T-helper 2 cell treated with Interferon-gamma antibody and Interleukin-4, amounts not matched to agents 100 ng/mL and 5 ng/mL, for 36 hours (primary cell): ENCODE results near the gene PRDM11. TPM values are rescaled to one million over a fixed set of nuclear protein-coding genes. Genes with fewer than 3 reads are reported as not detected.
"Not testable (repeated sequence)": the region's sequence is repeated elsewhere in the genome, so short reads cannot be mapped to it uniquely, and the experiment has no call there.

Experiments
- intact Hi-C: fragments of 100-400 bp; cut with micrococcal nuclease; formaldehyde crosslinking; loops from one replicate; pipeline ENCODE4 v1.15.1; 2023
- total RNA-seq: library from RNA; stranded (reverse); gene quantifications from 2 replicates; pipeline ENCODE4 v1.2.3, GENCODE V29; 2022

The PRDM11 gene
- total RNA-seq: 2.8 and 3.0 TPM in 2 replicates

DNA sequence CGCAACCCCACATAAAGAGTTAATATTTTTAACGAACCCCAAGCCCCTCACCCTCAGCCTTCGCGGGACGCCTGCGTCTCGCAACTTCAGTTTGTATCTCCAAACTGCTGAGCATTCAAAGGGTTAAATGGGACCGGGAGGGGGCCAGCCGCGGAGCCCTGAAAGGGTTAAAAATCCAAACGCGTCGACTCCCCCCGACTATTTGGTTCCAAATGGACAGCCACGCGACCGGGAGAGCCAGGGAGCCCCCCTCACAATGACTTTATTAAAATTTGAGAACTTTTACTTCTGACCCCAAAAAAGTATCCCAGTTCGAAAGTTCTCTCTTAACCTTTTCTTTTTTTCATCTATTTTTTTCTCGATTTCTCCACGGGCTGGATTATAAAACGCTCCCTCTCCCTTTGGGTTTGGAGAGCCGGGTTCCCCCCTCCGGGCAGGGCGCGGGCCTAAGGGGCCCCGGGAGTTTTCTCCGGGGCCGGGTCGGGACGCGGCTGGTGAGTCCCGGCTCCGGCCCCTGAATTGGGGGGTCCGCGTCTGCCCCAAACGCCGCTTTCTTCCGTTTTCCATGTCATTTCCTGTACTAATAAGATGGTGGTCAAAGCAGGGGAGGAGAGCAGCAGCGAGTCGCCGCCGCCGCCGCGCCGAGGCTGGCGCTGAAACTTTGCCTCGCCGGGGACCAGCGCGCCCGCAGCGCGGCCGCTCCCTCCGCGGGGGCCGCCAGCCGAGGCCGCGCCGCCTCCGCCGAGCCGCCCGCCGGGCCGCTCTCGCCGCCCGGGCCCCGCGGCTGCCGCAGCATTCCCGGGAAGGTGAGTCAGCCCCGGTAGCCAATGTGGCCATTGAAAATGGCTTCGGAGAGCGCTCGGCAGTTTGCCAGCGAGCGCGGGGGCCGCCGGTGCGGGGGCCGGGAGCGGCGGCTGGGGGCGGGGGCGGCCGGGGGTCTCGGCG lies at the start of gene PRDM11:
Gene PRDM11 (plus strand): TSS at position 568 of the 945 bp plus-strand sequence. CDS start 35,128 bp downstream, outside the sequence.
- intact Hi-C loops: loop anchor here (2.0 kb wide), 1 partner anchor 582 kb away; the partner anchor contains the start of gene CD82

GRCh38 chr11:45097721-45098493 lies 48.5 kb upstream of the PRDM11 start:
- intact Hi-C loops: no loop called here

DNA sequence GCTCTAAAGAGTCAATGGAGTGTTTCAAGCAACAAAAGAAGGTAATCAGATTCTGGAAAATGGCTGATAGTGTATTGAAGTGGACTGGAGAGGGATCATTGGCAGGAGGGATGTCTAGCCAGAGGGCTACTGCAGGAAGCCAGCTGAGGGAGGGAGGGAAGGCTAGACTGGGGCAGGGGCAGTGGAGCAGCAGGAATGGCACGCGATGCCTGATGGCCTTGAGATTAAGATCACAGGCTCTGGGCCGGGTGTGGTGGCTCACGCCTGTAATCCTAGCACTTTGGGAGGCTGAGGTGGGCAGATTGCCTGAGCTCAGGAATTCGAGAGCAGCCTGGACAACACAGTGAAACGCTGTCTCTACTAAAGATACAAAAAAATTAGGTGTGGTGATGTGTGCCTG lies 47.5 kb upstream of the PRDM11 start:
- intact Hi-C loops: no loop called here

- intact Hi-C loops: no loop called here
Observed at GRCh38 chr11:45100339-45100738, 46.1 kb upstream of the PRDM11 start.

DNA sequence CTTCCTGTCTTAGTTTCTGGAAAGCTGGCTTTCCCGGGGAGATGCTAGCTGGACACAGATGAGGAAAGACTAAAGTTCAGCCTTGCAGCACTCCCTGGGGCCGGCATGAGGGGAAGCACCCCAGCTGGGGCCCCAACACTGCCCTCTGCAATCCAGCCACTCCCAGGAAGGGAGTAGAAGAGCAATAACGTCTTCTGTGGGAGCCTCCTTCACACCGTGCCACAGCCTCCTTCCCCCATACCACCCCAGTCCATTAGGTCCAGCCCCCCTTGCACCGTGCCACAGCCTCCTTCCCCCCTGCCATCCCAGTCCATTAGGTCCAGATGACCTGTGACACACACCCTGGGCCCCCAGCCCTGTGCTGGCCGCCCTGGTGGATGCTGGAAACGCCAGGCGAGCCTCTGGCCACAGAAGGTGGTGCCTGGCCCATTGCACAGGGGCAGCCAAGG lies 44.1 kb upstream of the PRDM11 start:
- intact Hi-C loops: no loop called here

DNA sequence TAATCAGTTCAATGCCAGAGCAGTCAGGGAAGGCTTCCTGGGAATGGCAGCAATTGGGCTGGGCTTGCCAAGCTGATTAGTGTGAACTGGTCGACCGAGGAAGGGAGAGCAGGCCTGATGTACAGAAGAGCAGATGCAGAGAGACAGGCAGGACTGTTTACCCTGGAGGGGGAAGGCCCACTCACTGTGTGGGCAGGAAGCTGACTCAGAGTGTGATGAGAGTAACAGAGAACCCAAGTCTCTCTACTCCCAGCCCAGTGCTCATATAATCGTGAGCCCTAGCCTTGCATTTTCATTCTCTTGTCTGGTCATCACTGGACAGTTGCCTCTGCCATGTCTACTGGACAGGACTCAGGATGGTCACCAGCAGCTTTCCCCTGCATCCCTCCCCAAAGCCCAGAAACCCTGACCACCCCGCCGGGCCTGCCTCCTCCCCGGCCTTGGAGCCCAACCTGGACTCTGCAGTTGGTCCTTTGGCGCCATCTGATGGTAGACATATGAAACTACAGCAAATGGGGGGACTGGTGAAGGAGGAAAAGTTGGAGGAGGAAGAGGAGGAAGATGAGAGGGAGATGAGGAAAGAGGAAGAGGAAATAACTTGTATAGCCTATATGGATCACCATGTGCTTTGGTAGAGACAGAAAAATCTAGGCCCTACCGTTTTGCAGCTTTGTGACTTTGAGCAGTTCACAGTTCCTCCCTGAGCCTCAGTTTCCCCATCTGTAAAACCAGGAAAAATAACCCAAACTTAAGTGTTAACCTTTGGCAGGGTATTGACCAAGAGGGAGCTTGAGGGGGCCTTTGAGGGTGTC lies 43.4 kb upstream of the PRDM11 start:
- intact Hi-C loops: loop anchor here (1.0 kb wide), 1 partner anchor 167 kb away; no protein-coding TSS in a partner anchor

DNA sequence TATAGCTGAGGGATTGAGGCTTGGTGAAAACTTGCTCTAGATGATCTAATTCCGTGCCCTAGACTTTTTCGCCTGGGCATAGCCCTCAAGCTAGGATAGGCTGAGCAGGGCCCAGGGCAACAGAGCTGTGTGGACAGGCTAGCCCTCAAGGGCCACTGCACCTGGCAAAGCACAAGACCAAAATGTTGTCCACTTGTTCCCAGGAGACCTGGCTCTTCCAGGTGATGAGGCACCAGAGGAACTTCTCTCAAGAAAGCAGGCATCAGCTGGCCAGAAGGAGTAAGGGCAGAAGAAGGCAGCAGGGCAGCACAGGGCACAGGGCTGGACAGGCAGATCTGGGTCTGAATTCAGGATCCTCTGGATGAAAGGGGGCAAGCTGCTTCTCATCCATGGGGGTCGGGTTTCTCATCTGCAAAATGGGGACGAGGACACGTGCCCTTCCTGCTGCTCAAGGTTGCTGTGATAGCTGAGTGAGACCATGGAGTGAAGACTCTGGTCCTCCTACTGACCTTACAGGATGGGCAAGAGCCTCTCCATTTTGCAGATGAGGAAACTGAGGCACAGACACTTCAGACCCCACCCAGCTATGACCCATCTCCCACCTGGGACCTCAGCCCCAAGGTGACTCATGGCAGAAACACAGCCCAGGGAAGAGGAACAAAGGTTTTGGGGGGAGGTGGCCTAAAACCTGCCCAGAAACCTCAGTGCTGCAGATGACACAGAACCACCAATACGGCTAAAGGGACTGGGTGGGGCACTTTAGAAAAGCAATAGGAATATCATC lies 42.2 kb upstream of the PRDM11 start:
- intact Hi-C loops: loop anchor here (2.0 kb wide), 1 partner anchor 177 kb away; no protein-coding TSS in a partner anchor

- intact Hi-C loops: loop anchor here (2.0 kb wide), 1 partner anchor 178 kb away; no protein-coding TSS in a partner anchor
Observed at GRCh38 chr11:45104790-45105084, 41.7 kb upstream of the PRDM11 start.

GRCh38 chr11:45105233-45105983 lies 41.0 kb upstream of the PRDM11 start:
- intact Hi-C loops: loop anchor here (2.0 kb wide), 1 partner anchor 179 kb away; no protein-coding TSS in a partner anchor

DNA sequence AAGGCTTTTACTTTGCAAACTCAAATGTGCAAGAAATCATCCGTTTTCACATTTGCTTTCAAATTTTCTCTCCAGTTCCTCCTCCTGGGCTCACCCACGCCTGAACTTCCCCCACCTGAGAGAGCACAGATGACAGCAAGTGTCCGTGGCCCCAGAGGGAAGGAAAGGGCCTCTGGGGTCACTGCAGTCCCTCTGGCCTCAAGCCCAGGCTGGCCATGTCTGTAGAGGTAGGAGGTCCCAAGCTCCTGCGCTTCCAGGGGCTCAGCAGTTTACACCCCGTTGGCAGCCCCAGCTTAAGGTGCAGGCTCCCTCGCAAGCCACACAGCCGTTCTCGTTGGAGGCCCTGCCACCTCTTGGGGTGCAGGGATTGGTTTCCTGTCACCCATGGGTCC lies 40.5 kb upstream of the PRDM11 start:
- intact Hi-C loops: loop anchor here (2.0 kb wide), 1 partner anchor 179 kb away; no protein-coding TSS in a partner anchor

DNA sequence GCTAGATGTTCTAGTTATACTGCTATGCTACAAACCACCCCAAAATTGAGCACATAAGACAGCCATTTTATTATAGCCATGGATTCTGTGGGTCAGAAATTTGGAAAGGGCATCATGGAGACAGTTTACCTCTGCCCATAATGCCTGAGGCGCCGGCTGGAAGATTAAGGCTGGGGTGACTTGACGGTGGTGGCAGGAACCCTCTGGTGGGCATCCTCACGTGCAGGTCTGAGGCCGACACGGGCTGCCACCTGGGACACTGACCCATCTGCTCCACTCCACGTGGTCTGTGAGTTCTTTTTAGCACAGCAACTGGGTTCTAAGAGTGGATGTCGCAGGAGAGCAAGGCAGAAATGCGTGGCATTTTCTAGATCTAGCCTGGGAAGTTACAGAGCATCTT lies 40.0 kb upstream of the PRDM11 start:
- intact Hi-C loops: no loop called here

DNA sequence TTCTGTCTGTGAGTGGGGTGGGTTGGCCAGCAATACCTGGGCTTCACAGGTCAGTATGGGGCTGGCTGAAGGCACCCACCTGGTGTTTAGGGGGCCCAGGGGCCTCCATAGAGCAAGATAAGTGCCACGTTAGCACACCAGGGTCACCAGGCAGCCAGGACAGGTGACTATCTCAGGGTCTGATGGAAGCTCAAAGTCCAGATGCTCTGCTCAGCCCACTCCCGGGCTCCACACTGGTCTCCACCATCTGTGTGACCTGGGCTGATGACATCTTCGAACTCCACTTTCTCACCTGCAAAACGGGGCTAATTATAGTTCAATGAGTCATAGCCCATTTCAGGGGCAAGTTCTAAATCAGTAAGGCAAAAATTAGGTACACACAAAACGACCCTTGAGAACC lies 39.4 kb upstream of the PRDM11 start:
- intact Hi-C loops: no loop called here

DNA sequence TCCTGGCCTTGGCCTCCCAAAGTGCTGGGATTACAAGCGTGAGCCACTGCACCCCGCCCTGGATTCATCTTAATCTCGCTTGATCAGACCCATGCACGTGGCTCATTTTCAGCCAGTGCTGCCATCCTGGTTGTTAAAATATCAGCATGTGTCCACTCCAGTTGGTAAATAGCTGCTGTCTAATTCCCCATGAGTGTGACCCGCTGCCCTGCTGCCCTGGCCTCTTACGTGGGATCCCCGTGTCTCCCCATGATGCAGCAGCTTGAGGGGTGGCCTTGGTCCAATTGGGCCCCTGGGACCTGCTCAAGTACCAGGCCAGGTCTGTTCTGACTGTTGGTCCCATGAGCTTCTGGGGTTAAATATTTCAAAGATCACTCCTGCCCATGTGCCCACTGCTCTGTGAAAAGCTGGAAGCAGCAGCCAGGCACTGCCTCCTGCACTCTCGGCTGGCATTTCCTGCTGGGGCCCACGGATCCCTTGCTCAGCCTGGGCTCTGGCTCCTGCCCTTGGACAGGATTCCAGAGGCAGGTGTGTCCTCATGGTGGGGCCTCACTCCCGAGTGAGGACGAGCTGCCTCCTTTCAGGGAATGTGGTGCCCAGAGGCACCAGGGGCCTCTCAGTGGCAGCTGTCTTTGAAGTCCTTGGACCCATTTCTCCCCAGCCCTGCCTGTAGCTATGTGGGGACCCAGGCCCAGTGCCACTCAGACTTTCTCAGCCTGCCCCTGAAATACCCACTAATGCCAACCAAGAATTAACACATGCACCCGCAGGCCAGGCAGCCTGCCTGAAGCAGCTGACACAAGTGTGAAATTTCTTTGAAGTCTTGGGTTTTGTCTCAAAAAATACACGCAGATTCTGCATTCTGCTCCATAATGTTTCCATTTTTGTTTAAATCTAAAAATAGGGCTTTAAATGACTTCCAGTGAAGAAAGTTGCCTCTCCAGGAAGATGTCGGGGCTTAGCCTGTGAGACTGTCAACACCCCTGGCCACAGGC lies 38.1 kb upstream of the PRDM11 start:
- intact Hi-C loops: no loop called here

DNA sequence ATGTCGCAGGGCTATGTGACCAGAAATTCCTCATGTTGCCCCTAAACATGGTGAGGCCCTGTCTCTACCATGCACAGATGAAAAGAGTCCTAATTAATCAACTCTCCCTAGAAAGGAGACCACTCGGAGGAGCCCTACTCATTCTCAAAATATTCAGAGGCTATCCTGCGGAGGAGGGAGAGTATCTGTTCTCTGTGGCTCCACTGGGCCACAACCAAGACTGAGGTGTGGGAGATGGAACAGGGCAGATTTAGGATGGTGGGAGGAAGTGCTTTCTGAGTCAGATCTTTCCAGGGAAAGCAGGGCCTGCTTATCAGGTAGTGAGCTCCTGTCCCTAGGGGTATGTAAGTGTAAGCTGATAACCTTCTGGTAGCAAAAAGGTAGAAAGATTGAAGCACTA lies 37.0 kb upstream of the PRDM11 start:
- intact Hi-C loops: no loop called here

GRCh38 chr11:45110562-45110961 lies 35.9 kb upstream of the PRDM11 start:
- intact Hi-C loops: loop anchor here (1.0 kb wide), 2 partner anchors 183 to 222 kb away; no protein-coding TSS in a partner anchor

- intact Hi-C loops: no loop called here
Observed at GRCh38 chr11:45113807-45114206, 32.6 kb upstream of the PRDM11 start.

- intact Hi-C loops: not testable (repeated sequence)
Observed at GRCh38 chr11:45127836-45128235, 18.6 kb upstream of the PRDM11 start.

DNA sequence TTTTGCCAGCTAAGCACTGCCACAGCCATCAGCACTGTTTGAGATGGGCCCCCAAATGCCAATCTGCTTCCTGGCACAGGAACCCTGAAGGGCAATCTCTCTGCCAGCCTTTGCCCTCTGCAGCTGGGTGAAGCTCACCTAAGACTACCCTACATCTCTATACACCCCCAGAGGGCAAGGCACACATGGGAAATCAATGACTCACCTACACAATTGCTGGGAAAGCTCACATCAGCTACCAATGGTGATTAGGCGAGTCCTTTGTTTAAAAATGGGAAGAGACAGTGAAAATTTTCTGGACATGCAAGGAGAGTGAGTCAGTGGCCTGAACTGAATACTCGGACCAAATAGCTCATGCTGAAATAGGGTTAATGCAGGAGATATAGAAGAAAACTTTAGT lies 12.6 kb upstream of the PRDM11 start:
- intact Hi-C loops: no loop called here
